Liver (tissue), 9 donors: ENCODE measurements around the gene CHRNE. TPM values are rescaled to one million over a fixed set of nuclear protein-coding genes. Genes with fewer than 3 reads are reported as not detected.
"Not testable (repeated sequence)": the region's sequence is repeated elsewhere in the genome, so short reads cannot be mapped to it uniquely, and the experiment has no call there.

Experiments
- DNase-seq: peaks from one replicate; pipeline ENCODE4 v3.0.0-alpha.2; 2017; ENCODE audit warnings: low spot score
- H3K27ac ChIP-seq, 2 donors: one replicate each; pipeline ENCODE4 v1.7.0; 2013; ENCODE audit warnings: inconsistent platforms in 2 of 2, low read length in 2 of 2, control low read depth in 1 of 2, low read depth in 1 of 2, mild to moderate bottlenecking in 1 of 2
- H3K27me3 ChIP-seq, 4 donors: one replicate each; pipeline versions ENCODE4 v1.6.1 to v1.7.0; 2013; ENCODE audit warnings: low read length in 3 of 4, inconsistent platforms in 1 of 4, mild to moderate bottlenecking in 1 of 4, moderate library complexity in 1 of 4; ENCODE audit not compliant: control insufficient read depth in 4 of 4, insufficient read depth in 4 of 4
- H3K36me3 ChIP-seq, 4 donors: one replicate each; pipeline versions ENCODE4 v1.6.1 to v1.7.0; 2013; ENCODE audit warnings: low read length in 3 of 4, mild to moderate bottlenecking in 3 of 4, low read depth in 1 of 4, moderate library complexity in 1 of 4; ENCODE audit not compliant: control insufficient read depth in 4 of 4, insufficient read depth in 3 of 4
- H3K4me1 ChIP-seq, 4 donors: one replicate each; pipeline versions ENCODE4 v1.6.1 to v1.7.0; 2013; ENCODE audit warnings: low read length in 3 of 4, mild to moderate bottlenecking in 3 of 4, moderate library complexity in 1 of 4; ENCODE audit not compliant: control insufficient read depth in 4 of 4, insufficient read depth in 4 of 4
- H3K4me3 ChIP-seq, 3 donors: one replicate each; pipeline versions ENCODE4 v1.6.1 to v1.7.0; 2013; ENCODE audit warnings: low read length in 3 of 3, control low read depth in 1 of 3, low read depth in 1 of 3, mild to moderate bottlenecking in 1 of 3
- H3K9ac ChIP-seq, 2 donors: one replicate each; pipeline ENCODE4 v1.7.0; 2013; ENCODE audit warnings: low read length in 2 of 2, mild to moderate bottlenecking in 2 of 2, moderate library complexity in 2 of 2, control low read depth in 1 of 2, low read depth in 1 of 2
- H3K9me3 ChIP-seq, 4 donors: one replicate each; pipeline versions ENCODE4 v1.6.1 to v1.7.0; 2013; ENCODE audit warnings: low read length in 3 of 4; ENCODE audit not compliant: control insufficient read depth in 4 of 4
- ATF3 ChIP-seq: IDR thresholded peaks from 2 replicates; pipeline ENCODE4 v1.6.1; 2016; ENCODE audit warnings: antibody characterized with exemption
- CTCF ChIP-seq: fragments of 150-350 bp; IDR thresholded peaks from 2 replicates; pipeline ENCODE4 v1.5.1; 2017; ENCODE audit warnings: improper control_type of control experiment, low read depth, low read length; ENCODE audit not compliant: missing input control
- EGR1 ChIP-seq, 2 donors: IDR thresholded peaks; 2 replicates each; pipeline ENCODE4 v1.6.1; 2016 to 2018; ENCODE audit warnings: antibody characterized with exemption in 2 of 2, low read depth in 2 of 2
- FOXA1 ChIP-seq: IDR thresholded peaks from 2 replicates; pipeline ENCODE4 v1.6.1; 2016; ENCODE audit warnings: antibody characterized with exemption
- FOXA2 ChIP-seq: IDR thresholded peaks from 2 replicates; pipeline ENCODE4 v1.6.1; 2016; ENCODE audit warnings: antibody characterized with exemption
- GABPA ChIP-seq, 2 donors: IDR thresholded peaks in 1 of 2; conservative IDR thresholded peaks in 1 of 2; 2 replicates each; pipeline ENCODE4 v1.6.1; 2016; ENCODE audit warnings: antibody characterized with exemption in 2 of 2, mild to moderate bottlenecking in 1 of 2, moderate library complexity in 1 of 2
- HNF4A ChIP-seq, 2 donors: conservative IDR thresholded peaks; 2 replicates each; pipeline ENCODE4 v1.6.1; 2016; ENCODE audit warnings: antibody characterized with exemption in 2 of 2, mild to moderate bottlenecking in 2 of 2
- HNF4G ChIP-seq: IDR thresholded peaks from 2 replicates; pipeline ENCODE4 v1.6.1; 2016; ENCODE audit warnings: antibody characterized with exemption
- JUND ChIP-seq, 2 donors: IDR thresholded peaks; 2 replicates each; pipeline ENCODE4 v1.6.1; 2016; ENCODE audit warnings: antibody characterized with exemption in 2 of 2
- MAX ChIP-seq: IDR thresholded peaks from 2 replicates; pipeline ENCODE4 v1.6.1; 2016; ENCODE audit warnings: antibody characterized with exemption
- NR2F2 ChIP-seq: IDR thresholded peaks from 2 replicates; pipeline ENCODE4 v1.6.1; 2016; ENCODE audit warnings: antibody characterized with exemption
- RAD21 ChIP-seq, 2 donors: IDR thresholded peaks; 2 replicates each; pipeline ENCODE4 v1.6.1; 2016; ENCODE audit warnings: antibody characterized with exemption in 2 of 2, mild to moderate bottlenecking in 2 of 2
- REST ChIP-seq: IDR thresholded peaks from 2 replicates; pipeline ENCODE4 v1.6.1; 2016; ENCODE audit warnings: antibody characterized with exemption, mild to moderate bottlenecking
- RXRA ChIP-seq, 2 donors: IDR thresholded peaks; 2 replicates each; pipeline ENCODE4 v1.6.1; 2017 to 2018; ENCODE audit warnings: antibody characterized with exemption in 2 of 2, mild to moderate bottlenecking in 1 of 2
- SP1 ChIP-seq: IDR thresholded peaks from 2 replicates; pipeline ENCODE4 v1.6.1; 2018; ENCODE audit warnings: antibody characterized with exemption, mild to moderate bottlenecking
- TAF1 ChIP-seq: conservative IDR thresholded peaks from 2 replicates; pipeline ENCODE4 v1.6.1; 2016; ENCODE audit warnings: antibody characterized with exemption, mild to moderate bottlenecking
- YY1 ChIP-seq: IDR thresholded peaks from 2 replicates; pipeline ENCODE4 v1.6.1; 2016; ENCODE audit warnings: antibody characterized with exemption, mild to moderate bottlenecking
- ZBTB33 ChIP-seq: IDR thresholded peaks from 2 replicates; pipeline ENCODE4 v1.6.1; 2016; ENCODE audit warnings: antibody characterized with exemption
- WGBS: extraction: QIAGEN DNeasy Blood & Tissue Kit; methylation state at CpG from one replicate; pipeline ENCODE4 v1.1.7; 2013; 5-methylcytosine and 5-hydroxymethylcytosine counted together
- polyA plus RNA-seq, 2 donors: library from polyadenylated mRNA; stranded (reverse) in 1 of 2; unstranded in 1 of 2; fragments of 200-250 nt in 1 of 2; fragments of >200 nt in 1 of 2; fragmentation: Nextera tagmentation in 1 of 2; extraction: Ambion mirVana in 1 of 2; gene quantifications; one replicate each; pipeline versions ENCODE4 v1.2.1 to v1.2.3, GENCODE V29; 2013 to 2015
- total RNA-seq, 2 donors: library from RNA; depleted of rRNA; stranded (reverse); fragments of >200 nt; gene quantifications; one replicate each; pipeline ENCODE4 v1.2.3, GENCODE V29; 2014
- donor health status: healthy.
- donor health status: healthy.
- donor health status: healthy.
- donor health status: healthy.
- donor health status: healthy.

The CHRNE gene
- total and polyA plus RNA-seq, 4 donors, result 0.19 to 3.1 (median 0.65) TPM

- H3K27me3 ChIP-seq, H3K4me1 ChIP-seq, H3K27ac ChIP-seq, H3K9me3 ChIP-seq, H3K36me3 ChIP-seq, H3K9ac ChIP-seq, H3K4me3 ChIP-seq, DNase-seq: not testable (repeated sequence)
- 96% methylated on average over 22 of the region's 22 CpGs for WGBS
Measured at GRCh38 chr17:4869058-4869998, 33.6 kb downstream of the CHRNE start.

- H3K9ac ChIP-seq, H3K9me3 ChIP-seq, H3K36me3 ChIP-seq, H3K4me3 ChIP-seq, H3K27ac ChIP-seq, H3K27me3 ChIP-seq, DNase-seq, H3K4me1 ChIP-seq: not testable (repeated sequence)
- 92% methylated on average over 5 of the region's 5 CpGs for WGBS
Measured at GRCh38 chr17:4867535-4867934, 35.4 kb downstream of the CHRNE start.

- Histone ChIP-seq H3K9me3 (no peaks in the 10 kb centered on the region), H3K36me3 (peaks cover 0 to 3% (median under 1%) of the 10 kb centered on the region in 4 donors), H3K4me1 (no peaks in the 10 kb centered on the region), H3K27me3 (no peaks in the 10 kb centered on the region), H3K27ac (no peak overlapping the region), H3K9ac (no peak overlapping the region), H3K4me3 (no peak overlapping the region)
- DNase-seq, result no peak
- TF ChIP-seq HNF4A (conservative IDR thresholded peaks at IDR 0.05) (no peak), FOXA1 (no peak), EGR1 (IDR thresholded peaks at IDR 0.05; ENCODE audit: low read depth in 2 of 2) (no peak), NR2F2 (no peak), TAF1 (no peak), RAD21 (IDR thresholded peaks at IDR 0.05) (no peak), JUND (IDR thresholded peaks at IDR 0.05) (no peak), FOXA2 (no peak), RXRA (IDR thresholded peaks at IDR 0.05) (no peak), HNF4G (no peak), CTCF (no peak), GABPA (IDR thresholded peaks at IDR 0.05 in 1 of 2, conservative IDR thresholded peaks at IDR 0.05 in 1 of 2) (no peak), REST (no peak), ZBTB33 (no peak), MAX (no peak), SP1 (no peak), YY1 (no peak), ATF3 (no peak)
- WGBS, result 82% methylated on average over 1 of the region's 1 CpG
Measured at GRCh38 chr17:4863321-4863720, 39.6 kb downstream of the CHRNE start.
